GM19193 (cell line): Measurements from ENCODE around the gene EMC1.

Source experiments
- POLR2A ChIP-seq: IDR thresholded peaks from 4 replicates; pipeline ENCODE4 v1.6.1; 2011; ENCODE audit not compliant: insufficient read depth, insufficient read length; ENCODE audit errors: extremely low read depth

Gene EMC1

DNA sequence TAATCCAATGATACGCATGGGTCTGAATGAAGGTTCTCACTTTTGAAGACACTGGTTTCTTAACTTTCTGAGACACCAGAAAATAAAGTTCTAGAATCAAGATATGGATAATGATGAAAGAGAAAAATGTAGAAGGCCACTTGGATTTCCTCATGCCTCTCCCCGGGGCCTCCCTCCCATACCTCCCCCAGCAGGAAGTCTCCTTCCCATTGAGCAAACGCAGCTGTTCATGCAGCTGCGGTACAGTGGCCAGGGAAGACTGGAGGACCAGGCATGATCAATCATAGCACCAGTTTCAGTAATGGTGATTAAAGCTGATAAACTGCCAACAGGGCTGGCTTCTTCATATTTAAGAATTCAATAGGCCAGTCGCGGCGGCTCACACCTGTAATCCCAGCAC is 30.3 kb downstream of the EMC1 start:
- TF ChIP-seq POLR2A = no peak

DNA sequence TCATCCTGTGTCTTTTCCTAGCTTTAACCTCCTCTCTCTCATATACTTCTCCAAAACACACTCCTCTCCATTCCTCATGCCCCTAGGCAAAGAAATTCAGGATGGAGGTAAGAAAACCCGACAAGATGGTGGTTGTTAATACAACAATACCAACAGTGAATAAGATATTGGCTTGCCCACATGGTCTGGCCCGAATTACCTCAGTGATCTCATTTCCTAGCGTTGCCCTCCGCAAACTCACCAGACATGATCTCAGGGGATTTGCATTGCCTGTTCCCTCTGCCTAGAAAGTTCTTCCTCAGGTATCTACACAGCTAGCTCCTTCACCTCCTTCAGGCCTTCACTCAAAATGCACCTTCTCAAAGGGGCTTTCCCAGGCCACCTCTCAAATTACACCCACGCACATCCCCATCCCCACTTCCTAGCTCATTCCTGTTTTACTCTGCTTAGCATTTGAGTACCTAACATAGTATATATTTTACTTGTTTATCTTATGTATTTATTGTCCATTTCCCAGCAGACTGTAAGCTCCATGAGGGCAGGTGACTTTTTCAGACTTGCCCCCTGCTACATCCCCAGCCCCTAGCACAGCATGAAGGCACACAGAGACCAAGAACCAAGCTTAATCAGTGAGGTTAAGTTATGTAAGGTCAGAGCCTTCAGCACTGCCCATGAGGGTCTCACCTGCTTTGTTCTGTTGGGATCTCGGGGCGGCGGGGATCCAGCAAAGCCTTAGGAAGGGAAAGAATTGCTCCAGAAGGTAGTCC is 31.1 kb downstream of the EMC1 start:
- no peak for TF ChIP-seq POLR2A

DNA sequence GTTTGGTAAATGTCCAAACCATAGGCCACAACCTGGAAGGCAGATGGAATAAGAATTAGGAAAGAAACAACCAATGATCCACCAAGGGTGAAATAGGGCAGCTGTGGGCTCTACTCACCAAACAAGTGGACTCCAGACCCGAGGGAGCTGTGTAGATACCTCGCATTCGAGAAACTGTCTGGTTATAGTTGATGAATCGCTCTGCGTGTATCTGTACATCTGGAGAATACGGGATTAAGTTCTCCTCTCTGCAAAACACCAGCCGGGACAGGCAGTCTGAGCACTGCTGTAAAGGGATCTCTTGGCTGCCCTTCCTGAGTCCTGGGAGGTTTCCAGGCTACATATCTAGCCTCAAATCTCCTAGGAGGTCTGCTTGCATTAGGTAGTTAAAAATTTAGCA is 31.9 kb downstream of the EMC1 start:
- no peak for TF ChIP-seq POLR2A

DNA sequence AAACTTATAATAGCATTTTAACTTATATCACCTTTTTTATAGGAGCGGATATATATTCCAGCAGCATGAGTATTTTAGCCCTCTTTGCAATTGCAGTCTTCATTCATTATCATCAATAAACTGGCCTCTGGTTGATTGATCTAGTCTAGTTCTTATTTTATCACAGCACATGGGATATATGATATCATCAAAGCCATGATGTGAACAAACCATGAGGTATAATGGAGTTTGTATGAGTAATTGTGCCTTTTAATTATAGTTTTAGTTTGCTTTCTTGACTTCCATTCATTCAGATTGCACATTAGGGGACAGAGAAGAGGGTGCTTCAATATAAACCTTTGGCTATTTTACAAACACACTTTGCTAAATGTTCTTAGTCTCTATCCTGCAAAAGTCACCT is 37.7 kb downstream of the EMC1 start:
- no peak for TF ChIP-seq POLR2A

DNA sequence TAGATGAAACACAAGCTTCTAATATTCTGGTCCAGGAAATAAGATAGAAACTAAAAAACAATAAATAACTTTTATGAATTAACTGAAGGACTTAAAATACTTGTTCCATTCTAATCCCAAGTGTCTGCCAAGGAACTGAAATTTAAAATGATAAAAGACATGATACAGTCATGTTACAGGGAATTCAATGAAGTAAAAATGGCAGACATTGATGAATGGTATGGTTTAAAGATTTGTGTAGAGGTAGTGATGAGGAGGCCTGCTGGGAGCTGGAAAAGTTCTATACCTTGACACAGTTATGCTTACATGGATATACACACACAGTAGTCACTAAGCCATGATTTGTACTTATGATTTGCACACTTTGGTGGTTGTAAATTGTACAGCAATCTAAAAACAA is 39.2 kb downstream of the EMC1 start:
- no peak for TF ChIP-seq POLR2A

DNA sequence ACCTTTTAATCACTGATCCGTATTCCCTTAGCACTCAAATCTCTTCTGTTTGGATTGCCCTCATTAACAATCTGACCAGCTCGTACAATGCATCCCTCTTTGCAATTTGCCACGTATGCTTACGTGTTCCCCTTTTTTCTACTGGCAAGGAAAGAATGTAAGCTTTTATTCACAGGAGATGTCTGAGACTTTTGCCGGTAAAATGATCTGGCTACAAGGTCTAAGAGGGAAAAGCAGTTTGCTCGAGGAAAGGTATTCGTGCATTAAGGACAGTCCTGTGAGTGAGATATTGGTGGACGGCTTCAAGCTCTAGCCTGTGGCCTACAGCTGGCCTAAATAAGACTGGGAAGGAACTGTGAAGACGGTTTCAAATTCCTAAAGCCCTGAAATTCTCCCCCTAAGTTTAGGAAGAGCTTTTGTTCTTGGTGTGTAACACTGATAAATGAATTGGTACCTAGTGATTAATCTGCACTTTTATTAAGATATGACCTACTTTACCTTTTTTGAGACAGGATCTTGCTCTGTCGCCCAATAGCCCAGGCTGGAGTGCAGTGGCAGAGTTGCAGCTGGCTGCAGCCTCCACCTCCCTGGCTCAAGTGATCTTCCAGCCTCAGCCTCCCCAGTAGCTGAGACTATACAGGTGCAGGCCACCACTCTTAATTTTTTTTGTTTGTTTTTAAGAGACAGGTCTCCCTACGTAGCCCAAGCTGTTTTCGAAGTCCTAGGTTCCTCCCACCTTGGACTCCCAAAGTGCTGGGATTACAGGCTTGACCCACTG is 40.4 kb downstream of the EMC1 start:
- TF ChIP-seq POLR2A = no peak

DNA sequence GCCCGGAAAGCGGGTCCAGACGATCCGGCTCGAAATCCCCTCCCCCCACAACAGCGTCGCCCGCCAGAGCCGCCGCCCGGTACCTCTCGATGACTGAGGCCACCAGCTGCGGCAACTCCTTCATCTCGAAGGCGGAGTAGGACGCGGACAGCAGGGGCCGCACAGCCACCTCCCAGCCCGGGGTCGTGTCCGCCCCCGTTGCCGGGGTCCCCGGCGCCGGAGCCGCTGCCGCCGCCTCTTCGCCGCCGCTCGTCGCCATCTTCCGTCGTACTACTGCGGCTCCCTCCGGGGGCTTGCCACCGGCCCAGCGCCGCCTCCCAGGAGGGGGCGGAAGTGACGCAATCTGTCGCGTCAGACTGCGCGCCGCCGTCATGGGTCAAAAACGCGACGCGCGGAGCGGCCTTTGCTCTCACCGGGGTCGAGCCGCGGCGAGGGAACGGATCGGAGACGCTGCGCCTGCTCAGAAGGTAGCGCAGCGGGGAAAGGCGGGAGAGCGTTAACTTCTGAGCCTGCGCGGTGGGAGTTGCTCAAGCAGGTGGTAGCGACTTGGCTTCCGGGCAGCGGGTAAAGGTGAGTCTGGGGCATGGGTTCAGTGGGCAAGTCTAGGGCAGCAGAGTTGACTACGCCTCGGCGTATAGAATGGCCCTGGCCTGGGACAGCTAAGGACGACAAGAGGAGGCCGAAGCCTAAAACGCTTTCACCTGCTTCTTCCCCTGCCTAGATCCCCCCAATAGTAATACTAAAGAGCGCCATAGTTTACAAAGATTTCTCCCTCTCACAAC is 41.1 kb downstream of the EMC1 start, which contains the start of gene UBR4:
TSS of gene UBR4 (minus strand) at position 277 of the 782 bp plus-strand sequence. CDS start at position 259, 18 bp downstream.
- TF ChIP-seq POLR2A = peak; percentile 88

DNA sequence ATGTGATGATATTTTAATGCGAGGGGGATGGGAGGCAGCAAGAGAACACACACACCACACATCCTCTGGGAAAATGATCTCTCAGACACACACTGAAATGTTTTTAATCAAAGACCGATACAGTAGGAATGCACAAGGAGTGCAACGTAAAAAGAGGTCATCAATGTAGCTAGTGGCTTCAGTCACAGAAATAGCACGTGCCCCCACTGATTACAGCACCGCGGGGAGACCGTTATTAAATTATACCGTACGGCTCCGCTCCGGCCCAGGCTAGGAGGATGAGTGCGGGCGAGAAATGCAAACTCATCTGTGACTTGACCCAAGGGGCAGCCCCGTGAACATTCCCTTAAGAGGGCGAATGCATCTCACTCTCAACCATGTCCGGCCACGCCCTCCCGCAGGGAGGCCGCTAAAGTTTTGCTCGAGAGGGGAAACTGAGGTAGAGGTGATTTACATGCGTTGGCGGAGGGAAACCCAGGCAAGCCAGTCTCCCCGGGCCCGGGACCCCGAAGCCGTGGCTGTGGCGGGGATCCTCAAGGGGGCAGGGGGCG is 41.8 kb downstream of the EMC1 start:
- no peak for TF ChIP-seq POLR2A

DNA sequence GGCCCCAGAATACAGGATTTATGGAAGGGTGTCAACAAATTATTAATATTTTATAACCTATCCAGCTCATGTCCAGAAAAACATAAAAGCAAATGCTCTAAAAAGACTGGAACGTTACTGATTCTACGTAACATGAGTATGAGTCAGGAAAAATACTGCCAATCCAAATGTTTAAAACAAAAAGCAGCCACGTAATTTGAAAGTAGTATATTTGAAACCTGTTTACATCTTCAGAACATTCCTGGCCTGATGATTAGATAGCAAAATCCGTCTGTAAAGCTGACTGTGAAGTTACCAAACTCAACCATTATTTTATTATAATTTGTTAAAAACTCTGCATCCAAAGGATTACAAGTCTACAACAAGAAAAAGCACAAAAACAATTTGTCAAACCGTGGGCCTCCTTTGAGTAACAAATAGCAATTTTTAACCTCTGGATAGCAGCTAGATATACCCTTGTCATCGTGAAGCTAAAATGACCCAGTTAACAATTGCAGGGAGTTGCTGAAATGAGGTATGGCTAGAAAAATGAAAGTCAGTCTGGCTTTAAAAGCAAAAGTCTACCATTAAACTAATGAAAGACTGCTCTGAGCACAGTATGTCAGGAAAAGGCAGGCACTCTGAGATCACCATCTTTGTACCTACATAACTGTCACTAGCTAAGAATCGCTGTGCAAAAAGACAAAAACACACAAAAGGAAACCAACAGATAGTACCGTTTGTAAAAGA is 42.5 kb downstream of the EMC1 start:
- TF ChIP-seq POLR2A = no peak

DNA sequence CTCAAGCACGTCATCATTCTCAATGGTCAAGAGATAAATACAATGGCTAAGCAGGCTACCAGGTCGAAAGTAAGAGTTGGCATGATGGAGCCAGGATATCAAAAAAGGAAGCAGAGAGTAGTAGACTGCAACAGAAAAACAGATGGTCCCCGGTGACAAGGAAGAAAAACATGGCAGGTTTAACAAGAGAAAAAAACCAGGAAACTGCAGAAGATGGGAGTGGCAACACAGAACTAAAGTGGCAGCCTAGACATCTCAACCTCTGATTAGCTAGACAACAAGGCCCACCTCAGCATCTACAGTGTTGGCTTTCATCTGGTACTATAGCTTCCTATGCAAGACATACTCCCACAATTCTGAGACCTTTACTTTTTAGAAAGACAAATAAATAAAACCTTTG is 44.4 kb downstream of the EMC1 start:
- no peak for TF ChIP-seq POLR2A

DNA sequence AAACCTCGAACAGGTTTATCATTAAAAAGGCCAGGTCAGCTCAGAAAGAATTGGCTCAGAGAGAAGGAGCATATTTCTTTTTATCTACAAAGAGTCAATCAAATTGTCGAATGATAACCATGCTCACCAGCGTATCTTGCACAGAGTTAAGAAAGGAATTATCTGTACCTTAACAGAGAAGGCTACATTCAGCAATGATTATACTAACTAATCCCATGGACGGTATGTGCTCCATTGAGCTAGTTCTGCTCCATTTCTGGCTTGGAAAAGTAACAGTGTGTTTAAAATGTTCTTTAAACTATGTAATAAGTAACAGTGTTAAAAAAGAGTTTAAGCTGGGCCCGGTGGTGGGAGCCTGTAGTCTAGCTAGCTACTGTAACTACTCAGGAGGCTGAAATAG is 45.5 kb downstream of the EMC1 start:
- no peak for TF ChIP-seq POLR2A

DNA sequence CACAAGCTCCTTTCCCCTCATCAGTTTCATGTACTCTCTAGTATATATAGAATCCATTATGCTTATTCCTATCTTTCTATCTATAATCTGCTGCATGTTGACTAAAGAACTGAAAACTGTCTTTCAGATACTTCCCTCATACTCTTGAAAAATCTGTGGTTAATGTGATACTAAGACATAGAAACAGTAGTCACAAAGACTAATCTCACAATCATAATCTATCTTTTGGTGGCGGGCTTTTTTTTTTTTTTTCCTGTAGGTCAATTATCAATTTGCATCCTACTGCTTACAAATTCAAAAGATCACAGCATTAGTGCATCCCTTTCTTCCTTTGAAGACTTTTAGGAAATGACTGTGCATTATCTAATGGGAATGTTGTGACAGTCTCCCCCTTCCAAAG is 45.9 kb downstream of the EMC1 start:
- TF ChIP-seq POLR2A = no peak

DNA sequence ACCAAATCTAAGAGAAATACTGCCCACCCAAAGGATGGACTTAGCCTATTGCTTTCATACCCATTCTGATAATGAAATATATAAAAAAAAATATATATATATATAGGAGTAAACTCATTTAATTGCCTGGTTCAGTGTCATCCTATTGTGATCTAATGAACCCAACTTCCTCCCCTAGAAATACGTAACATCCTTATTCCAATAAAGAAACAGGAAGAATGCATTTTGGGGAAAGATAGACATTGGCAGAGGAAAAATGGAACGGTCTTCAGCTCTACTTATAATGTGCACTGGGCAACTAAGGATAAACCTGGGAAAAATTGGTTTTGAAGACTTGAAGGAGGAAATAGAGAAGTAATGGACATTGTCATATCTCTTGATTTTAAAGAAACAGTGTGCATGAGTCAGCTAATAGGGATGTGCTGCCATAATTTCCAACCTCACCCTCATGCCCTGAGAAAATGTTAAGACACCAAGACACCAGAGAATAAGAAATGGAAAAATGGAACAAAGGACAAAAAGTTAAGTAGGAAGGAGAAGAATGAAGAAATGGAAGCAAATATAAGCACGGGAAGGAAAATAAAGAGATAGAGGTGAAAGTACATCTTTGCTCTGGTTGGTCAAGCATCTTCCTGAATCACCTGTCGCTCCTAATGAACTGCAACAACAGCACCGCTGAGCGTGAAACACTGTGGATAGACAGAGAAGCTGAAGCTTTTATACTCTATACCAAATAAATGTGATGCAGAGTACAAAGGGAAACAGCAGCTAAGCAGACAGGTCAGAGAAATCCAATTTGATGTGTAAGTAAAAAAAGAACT is 46.7 kb downstream of the EMC1 start:
- no peak for TF ChIP-seq POLR2A

DNA sequence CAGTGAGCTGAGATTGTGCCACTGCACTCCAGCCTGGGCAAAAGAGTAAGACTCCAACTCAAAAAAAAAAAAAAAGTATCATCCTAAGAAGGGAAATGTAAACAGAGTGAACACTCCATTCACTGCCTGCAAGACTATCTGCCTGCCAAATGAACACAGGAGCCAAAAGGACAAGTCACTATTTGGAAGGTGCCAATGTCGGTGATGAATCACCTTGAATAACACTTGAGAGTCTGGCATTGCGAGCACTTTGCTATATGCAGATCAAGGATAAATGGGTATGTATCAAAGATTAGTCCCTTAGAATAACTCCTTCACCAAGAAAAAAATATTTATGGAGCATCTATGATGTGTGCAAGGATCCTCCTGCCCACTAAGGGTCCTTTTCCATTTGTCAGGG is 47.9 kb downstream of the EMC1 start:
- no peak for TF ChIP-seq POLR2A

DNA sequence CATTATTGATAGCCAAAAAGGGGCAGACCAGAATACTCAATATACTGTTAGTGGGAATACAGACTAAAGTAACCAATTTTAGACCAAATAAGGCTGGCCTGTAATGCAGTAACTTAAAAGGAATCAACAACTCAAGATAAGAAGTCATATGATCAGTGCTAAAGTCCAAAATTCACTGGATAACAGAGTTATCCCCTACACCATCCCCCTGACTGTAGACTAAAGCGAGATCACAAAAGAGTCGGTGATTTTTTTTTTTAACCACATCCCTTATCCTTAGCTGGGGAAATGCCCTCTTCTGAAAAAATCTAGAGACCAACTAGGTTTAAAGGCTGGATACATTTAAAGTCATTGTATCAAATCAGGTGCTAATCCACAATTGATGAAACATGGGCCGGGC is 48.9 kb downstream of the EMC1 start:
- no peak for TF ChIP-seq POLR2A
